A172 (cell line): ENCODE results near the gene CD247. TPM values are rescaled to one million over a fixed set of nuclear protein-coding genes. Genes with fewer than 3 reads are reported as not detected.

Experiments used
- DNase-seq: peaks from one replicate; pipeline ENCODE4 v3.0.0-alpha.2; 2015; ENCODE audit warnings: low spot score
- total RNA-seq: library from RNA; depleted of rRNA; stranded (reverse); fragments of >200 nt; shearing (Covaris generic); gene quantifications from 2 replicates; pipeline ENCODE4 v1.2.3, GENCODE V29; 2014

CD247 gene
- total RNA-seq, 1 experiment from 2014 or later = not detected

DNA sequence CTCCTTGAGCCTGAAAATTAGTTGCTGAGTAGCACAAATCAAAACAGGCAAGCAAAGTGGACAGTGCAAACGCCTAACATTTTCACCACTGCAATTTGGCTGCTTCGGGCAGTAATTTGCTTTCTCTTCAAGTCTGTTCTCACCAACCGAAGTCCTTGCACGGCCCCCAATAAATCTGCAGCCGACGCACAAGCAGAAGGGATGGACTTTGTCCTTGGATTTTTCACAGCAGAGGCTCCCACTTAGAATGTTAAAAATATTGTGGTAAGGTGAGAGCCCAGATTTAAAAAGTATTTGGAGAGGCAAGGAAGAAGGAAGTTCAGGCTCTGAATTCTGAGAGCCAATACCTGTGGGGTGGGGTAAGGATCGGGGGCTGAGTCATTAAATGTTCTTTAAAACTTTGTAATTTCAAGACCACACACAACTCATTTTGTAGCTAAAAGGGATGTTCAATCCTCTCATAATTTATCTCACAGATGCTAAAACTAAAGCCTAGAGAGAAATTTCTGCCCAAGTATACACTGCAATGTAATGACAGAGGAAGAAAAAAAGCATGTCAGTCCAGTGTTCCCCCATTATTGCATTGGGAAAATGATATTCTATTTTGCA lies 6.2 kb downstream of the CD247 start:
- DNase-seq = no peak

GRCh38 chr1:167511374-167511986 lies 6.8 kb downstream of the CD247 start:
- DNase-seq = no peak

- no peak for DNase-seq
Measured at GRCh38 chr1:167510881-167511280, 7.4 kb downstream of the CD247 start.

GRCh38 chr1:167510244-167510643 lies 8.1 kb downstream of the CD247 start:
- no peak for DNase-seq

- no peak for DNase-seq
Measured at GRCh38 chr1:167509587-167509986, 8.7 kb downstream of the CD247 start.

DNA sequence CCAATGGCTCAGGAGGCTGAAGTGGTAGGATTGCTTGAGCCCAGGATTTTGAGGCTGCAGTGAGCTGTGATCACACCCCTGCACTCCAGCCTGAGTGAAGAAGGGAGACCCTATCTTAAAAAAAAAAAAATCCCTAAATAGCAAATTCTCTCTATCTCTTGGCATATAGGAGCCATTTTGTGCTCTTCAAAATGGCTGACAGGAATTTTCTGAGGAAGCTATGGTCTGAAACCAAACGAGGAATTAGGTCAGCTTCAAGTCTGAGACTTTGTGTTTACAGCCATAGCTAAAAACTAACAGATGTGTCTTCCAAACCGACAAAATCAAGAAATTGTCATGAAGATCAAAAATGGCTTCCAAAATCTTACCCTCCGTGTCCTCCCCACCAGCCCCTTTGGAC lies 10.6 kb downstream of the CD247 start:
- no peak for DNase-seq

DNA sequence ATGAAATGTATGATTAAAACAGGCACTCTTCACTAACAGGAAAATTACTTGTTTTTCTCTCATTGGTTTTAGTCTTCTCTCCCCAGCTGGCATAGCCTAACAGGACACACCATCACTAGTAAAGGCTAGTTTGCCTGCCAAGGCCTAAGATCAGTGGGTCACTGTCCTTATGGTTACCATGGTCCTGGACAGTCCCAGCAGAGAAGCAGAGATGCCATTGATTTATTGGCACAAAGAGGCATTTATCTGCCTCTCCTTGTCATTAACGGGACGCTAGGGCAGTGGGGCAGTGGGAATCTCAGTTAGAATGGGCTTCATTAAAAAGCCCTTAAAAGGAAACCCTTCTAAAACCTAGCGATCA lies 13.9 kb downstream of the CD247 start:
- DNase-seq = no peak

- no peak for DNase-seq
Measured at GRCh38 chr1:167503626-167504466, 14.5 kb downstream of the CD247 start.

DNA sequence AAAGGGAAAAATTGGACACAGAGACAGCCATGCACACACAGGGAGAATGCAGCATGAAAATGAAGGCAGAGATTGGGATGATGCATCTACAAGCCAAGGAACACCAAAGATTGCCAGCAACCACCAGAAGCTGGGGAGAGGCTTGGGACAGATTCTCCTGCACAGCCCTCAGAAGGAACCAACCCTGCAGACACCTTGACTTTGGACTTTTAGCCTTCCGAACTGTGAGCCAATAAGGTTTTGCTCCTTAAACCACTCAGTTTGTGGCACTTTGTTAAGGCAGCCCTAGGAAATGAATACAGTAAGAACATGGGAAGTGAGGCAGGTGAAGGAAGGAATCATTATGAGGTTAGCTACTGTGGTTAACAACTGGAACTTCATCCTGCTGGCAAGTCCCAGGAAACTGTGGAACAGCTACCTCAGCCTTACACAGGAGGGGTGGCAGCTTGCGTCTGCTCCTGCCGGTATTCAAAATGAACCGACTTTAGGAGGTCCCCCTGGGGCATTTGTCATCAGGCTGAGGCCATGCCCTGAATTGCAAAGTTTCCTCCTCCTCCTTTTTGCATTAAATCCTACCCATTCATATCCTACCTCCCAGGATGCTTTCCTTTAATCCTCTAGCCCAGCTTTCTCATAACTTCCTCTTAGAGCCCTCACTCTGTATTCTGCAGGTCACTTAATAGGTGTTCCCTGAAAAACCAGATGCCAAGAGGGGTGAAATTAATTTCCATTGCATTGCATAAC lies 15.4 kb downstream of the CD247 start:
- no peak for DNase-seq

GRCh38 chr1:167502192-167502551 lies 16.2 kb downstream of the CD247 start:
- DNase-seq = no peak

DNA sequence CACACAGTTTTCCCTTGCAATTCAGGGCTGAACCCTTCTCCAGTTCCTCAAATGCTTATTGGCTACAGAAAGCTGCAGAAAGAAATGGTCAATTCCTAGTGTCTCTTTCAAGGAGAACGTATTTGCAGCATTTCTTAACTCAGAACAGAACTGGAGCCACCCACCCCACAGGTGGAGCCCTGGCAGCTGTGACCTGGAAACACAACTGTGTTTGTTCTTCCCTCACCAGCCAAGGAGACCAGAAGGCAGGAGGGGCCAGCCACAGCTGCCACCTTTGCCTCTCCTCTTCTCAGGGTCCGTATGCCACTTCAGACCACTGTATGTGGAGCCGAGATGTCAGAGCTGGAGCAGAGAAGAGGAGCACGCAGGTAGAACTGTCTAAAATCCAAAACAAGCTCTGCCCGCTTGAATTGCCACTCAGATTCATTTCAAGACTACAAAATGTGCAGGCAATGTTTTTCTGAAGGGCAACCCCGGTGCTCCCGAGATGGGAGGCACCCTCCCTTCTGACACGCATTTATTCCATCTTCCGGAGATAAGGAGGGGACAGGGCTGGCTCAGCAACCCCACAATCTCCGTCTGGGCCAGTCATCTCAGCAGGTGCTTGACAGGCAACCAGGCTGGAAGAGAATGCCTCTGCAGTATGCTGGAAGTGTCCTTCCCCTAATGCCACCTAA lies 16.7 kb downstream of the CD247 start:
- no peak for DNase-seq

- DNase-seq = no peak
Measured at GRCh38 chr1:167500283-167500860, 18.0 kb downstream of the CD247 start.

DNA sequence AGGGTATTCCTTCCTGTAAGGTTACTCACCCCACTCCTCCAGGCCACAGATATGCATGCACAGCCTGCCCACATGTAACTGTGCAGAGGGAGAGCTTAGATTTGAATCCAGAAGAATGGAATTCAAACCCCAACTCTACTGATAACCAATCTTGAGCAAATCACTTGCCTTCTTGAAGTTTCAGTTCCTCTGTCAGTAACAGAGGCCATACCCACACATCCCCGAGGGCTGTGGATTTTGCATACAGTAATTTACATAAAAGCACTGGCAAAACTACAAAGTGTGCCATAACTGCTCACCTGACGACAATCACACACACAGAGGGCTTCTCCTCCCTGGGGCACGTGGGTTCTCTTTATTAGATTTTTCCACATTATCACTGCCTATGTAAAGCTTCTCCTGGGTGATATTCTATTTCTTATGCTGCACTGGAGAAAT lies 18.6 kb downstream of the CD247 start:
- no peak for DNase-seq

DNA sequence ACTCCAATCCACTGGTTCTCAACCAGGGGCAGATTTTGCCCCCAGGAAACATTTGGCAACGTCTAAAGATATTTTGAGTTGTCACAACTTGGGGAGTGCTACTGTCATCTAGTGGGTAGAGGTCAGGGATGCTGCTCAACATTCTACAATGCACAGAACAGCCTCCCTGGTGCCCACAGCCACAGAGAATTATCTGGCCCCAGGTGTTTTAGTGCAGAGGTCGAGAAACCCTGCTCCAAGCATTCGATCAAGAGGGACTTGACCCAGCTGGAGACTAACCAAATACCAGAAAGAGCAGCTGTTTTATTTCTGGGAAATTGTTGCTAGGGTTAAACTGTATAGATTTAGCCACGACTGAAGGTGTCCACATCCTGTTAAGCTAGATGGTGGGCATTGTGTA lies 19.2 kb downstream of the CD247 start:
- DNase-seq = no peak

- no peak for DNase-seq
Measured at GRCh38 chr1:167496797-167497619, 21.3 kb downstream of the CD247 start.

DNA sequence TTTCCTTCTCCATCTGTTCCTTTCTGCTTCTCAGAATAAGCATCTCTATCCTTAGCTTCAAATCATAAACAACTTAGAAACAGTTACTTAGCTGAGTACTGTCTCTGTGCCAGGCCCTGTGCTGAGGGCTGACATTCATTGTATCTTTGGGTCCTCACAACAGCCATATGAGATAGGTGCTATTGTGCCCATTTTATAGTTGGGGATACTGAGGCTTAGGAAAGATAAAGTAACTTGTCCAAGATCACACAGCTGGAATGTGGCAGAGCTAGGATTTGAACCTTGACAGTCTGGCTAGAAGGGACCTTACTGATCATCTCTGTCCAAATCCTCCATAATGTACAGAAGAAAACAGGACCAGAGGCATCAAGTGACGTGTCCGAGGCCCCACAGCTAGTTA lies 25.0 kb downstream of the CD247 start:
- no peak for DNase-seq

- no peak for DNase-seq
Measured at GRCh38 chr1:167492481-167492910, 25.8 kb downstream of the CD247 start.

GRCh38 chr1:167491586-167492461 lies 26.5 kb downstream of the CD247 start:
- DNase-seq = no peak

DNA sequence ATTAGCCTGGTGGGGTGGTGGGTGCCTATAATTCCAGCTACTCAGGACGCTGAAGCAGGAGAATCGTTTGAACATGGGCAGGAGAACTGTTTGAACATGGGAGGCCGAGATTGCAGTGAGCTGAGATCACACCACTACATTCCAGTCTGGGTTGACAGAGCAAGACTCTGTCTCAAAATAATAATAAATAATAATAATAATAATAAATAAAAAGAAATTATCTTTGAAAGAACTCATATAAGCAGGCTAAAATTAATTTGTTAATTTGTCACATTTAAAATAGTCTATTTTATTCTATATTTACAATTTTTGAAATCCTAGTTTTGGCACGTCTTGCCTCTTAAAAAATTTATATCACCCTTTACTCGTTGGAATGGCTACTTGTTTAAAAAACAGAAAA lies 27.6 kb downstream of the CD247 start:
- no peak for DNase-seq
